ENCODE data around the gene CD44.

Gene CD44

GRCh38 chr11:35096723-35097122 lies 42.2 kb upstream of the CD44 start:
- H3K4me1 ChIP-seq (ENCODE audit: insufficient read depth, low read length, severe bottlenecking) = no peaks in the 10 kb centered on the region
- H3K4me3 ChIP-seq (ENCODE audit: low read depth, low read length, poor library complexity, severe bottlenecking) = no peak overlapping the region
- H3K27me3 ChIP-seq (ENCODE audit: insufficient read depth, low read length) = no peaks in the 10 kb centered on the region
- H3K27ac ChIP-seq (ENCODE audit: low read depth, low read length, poor library complexity, severe bottlenecking) = no peak overlapping the region
- H2AFZ ChIP-seq (ENCODE audit: low read length) = no peak overlapping the region
- no peaks in the 10 kb centered on the region for H3F3A ChIP-seq (ENCODE audit: insufficient read depth, low read length)
- H3K9ac ChIP-seq (ENCODE audit: low read length) = no peak overlapping the region
- no peaks in the 10 kb centered on the region for H3K79me2 ChIP-seq (ENCODE audit: insufficient read depth, low read length)
- no peaks in the 10 kb centered on the region for H3K9me2 ChIP-seq (ENCODE audit: low read depth, low read length)
- no peaks in the 10 kb centered on the region for H4K20me1 ChIP-seq (ENCODE audit: insufficient read depth, low read length)
- H3K36me3 ChIP-seq (ENCODE audit: insufficient read depth, low read length) = no peaks in the 10 kb centered on the region
- TF ChIP-seq, protein P1, sequence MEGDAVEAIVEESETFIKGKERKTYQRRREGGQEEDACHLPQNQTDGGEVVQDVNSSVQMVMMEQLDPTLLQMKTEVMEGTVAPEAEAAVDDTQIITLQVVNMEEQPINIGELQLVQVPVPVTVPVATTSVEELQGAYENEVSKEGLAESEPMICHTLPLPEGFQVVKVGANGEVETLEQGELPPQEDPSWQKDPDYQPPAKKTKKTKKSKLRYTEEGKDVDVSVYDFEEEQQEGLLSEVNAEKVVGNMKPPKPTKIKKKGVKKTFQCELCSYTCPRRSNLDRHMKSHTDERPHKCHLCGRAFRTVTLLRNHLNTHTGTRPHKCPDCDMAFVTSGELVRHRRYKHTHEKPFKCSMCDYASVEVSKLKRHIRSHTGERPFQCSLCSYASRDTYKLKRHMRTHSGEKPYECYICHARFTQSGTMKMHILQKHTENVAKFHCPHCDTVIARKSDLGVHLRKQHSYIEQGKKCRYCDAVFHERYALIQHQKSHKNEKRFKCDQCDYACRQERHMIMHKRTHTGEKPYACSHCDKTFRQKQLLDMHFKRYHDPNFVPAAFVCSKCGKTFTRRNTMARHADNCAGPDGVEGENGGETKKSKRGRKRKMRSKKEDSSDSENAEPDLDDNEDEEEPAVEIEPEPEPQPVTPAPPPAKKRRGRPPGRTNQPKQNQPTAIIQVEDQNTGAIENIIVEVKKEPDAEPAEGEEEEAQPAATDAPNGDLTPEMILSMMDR (IDR thresholded peaks at IDR 0.05; ENCODE audit: low read length) = no peak
- no peak for TF ChIP-seq EZH2 (IDR thresholded peaks at IDR 0.05; ENCODE audit: borderline replicate concordance, low read length)
- H3K9me3 ChIP-seq (ENCODE audit: low read length) = no peaks in the 10 kb centered on the region
- no peak overlapping the region for H3K4me2 ChIP-seq (ENCODE audit: low read length)

DNA sequence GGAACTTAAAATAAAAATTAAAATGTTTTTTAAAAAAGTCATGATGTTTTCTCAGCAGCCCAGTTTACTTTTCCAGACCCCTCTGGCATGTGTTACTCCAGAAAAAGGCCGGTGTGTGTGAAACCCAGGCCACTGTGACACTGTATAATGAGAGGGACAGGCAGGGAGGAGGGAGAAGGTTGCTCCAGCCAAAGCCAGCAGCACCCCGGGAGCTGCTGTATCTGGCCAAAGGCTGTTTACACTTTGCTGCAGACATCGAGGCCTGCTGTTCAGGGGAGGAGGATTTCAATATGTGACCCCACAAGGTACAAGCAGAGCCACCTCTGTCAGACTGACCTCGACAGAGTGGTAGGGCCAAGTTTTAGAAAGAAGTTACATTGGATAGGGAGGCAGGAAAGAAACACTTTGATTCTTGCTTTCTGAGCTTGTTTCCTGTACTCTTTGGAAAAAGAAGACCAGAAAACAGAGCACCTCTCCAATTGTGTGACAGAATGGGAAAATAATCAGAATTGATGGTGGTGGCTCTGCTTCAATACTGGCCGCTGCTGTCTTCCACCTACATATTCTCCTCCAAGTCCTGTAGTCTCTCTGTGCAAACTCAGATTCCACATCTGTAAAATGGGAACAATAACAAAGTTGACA lies 41.0 kb upstream of the CD44 start:
- H3K4me2 ChIP-seq (ENCODE audit: low read length) = no peak overlapping the region
- H2AFZ ChIP-seq (ENCODE audit: low read length) = no peak overlapping the region
- no peaks in the 10 kb centered on the region for H3K9me3 ChIP-seq (ENCODE audit: low read length)
- H3K9me2 ChIP-seq (ENCODE audit: low read depth, low read length) = no peaks in the 10 kb centered on the region
- H3K79me2 ChIP-seq (ENCODE audit: insufficient read depth, low read length) = no peaks in the 10 kb centered on the region
- no peaks in the 10 kb centered on the region for H3K36me3 ChIP-seq (ENCODE audit: insufficient read depth, low read length)
- no peak overlapping the region for H3K27ac ChIP-seq (ENCODE audit: low read depth, low read length, poor library complexity, severe bottlenecking)
- TF ChIP-seq EZH2 (IDR thresholded peaks at IDR 0.05; ENCODE audit: borderline replicate concordance, low read length) = no peak
- TF ChIP-seq, protein P1 (IDR thresholded peaks at IDR 0.05; ENCODE audit: low read length) = no peak
- H3K4me1 ChIP-seq (ENCODE audit: insufficient read depth, low read length, severe bottlenecking) = no peaks in the 10 kb centered on the region
- no peaks in the 10 kb centered on the region for H4K20me1 ChIP-seq (ENCODE audit: insufficient read depth, low read length)
- no peak overlapping the region for H3K9ac ChIP-seq (ENCODE audit: low read length)
- no peak overlapping the region for H3K4me3 ChIP-seq (ENCODE audit: low read depth, low read length, poor library complexity, severe bottlenecking)
- no peaks in the 10 kb centered on the region for H3F3A ChIP-seq (ENCODE audit: insufficient read depth, low read length)
- no peaks in the 10 kb centered on the region for H3K27me3 ChIP-seq (ENCODE audit: insufficient read depth, low read length)

GRCh38 chr11:35098855-35099254 lies 40.1 kb upstream of the CD44 start:
- no peak for TF ChIP-seq EZH2 (IDR thresholded peaks at IDR 0.05; ENCODE audit: borderline replicate concordance, low read length)
- TF ChIP-seq, protein P1 (IDR thresholded peaks at IDR 0.05; ENCODE audit: low read length) = no peak
- H3K9me3 ChIP-seq (ENCODE audit: low read length) = no peaks in the 10 kb centered on the region
- no peaks in the 10 kb centered on the region for H3F3A ChIP-seq (ENCODE audit: insufficient read depth, low read length)
- H3K79me2 ChIP-seq (ENCODE audit: insufficient read depth, low read length) = no peaks in the 10 kb centered on the region
- no peak overlapping the region for H3K4me2 ChIP-seq (ENCODE audit: low read length)
- no peak overlapping the region for H3K4me3 ChIP-seq (ENCODE audit: low read depth, low read length, poor library complexity, severe bottlenecking)
- no peak overlapping the region for H3K9ac ChIP-seq (ENCODE audit: low read length)
- H3K27ac ChIP-seq (ENCODE audit: low read depth, low read length, poor library complexity, severe bottlenecking) = no peak overlapping the region
- no peaks in the 10 kb centered on the region for H4K20me1 ChIP-seq (ENCODE audit: insufficient read depth, low read length)
- H3K27me3 ChIP-seq (ENCODE audit: insufficient read depth, low read length) = no peaks in the 10 kb centered on the region
- H2AFZ ChIP-seq (ENCODE audit: low read length) = no peak overlapping the region
- H3K4me1 ChIP-seq (ENCODE audit: insufficient read depth, low read length, severe bottlenecking) = no peaks in the 10 kb centered on the region
- no peaks in the 10 kb centered on the region for H3K36me3 ChIP-seq (ENCODE audit: insufficient read depth, low read length)
- no peaks in the 10 kb centered on the region for H3K9me2 ChIP-seq (ENCODE audit: low read depth, low read length)
